ENCODE data around the gene FHIT.

The FHIT gene

GRCh38 chr3:60434323-60434722 lies 816.9 kb downstream of the FHIT start:
- no peak for DNase-seq

DNA sequence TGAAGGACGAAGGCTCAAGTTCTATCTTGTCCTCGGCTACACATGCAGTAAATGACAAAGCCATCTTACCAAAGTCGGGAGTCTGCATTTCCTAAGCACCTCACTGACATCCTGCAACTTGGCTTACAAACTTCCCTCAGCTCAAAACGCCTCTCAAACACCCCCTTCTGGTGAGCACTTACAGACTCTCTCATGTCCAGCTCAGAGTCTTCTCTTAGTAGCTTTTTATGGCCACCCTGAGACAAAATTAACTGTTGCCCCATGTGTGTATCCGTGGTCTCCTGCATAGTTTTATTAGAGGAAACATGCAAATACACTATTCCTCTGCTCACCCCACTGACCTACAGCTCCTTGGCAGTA lies 819.7 kb downstream of the FHIT start:
- no peak for DNase-seq

GRCh38 chr3:60430205-60430604 lies 821.0 kb downstream of the FHIT start:
- no peak for DNase-seq

GRCh38 chr3:60427109-60427508 lies 824.1 kb downstream of the FHIT start:
- DNase-seq, result no peak

GRCh38 chr3:60424942-60425341 lies 826.3 kb downstream of the FHIT start:
- DNase-seq, result no peak

GRCh38 chr3:60424034-60424433 lies 827.2 kb downstream of the FHIT start:
- DNase-seq, result no peak

GRCh38 chr3:60423556-60423955 lies 827.7 kb downstream of the FHIT start:
- no peak for DNase-seq

GRCh38 chr3:60421749-60422446 lies 829.4 kb downstream of the FHIT start:
- no peak for DNase-seq

DNA sequence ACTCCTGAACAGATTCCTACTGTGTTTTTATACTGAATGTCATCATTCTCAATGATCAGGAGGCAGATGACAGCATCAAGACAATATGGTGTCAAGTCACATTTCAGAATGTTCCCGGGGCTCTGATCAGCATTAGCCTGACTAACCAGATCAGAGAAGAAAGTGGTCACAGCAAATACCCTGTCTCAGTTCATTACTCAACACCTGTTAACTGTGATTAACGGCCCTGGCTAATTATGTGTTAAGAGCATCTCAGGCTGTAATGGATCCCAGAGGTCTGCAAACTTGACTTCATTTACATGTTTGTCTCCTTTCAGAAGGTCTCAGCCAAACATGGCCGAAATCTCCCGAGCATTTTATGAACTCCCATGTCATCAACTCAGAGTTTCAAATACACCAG lies 833.7 kb downstream of the FHIT start:
- DNase-seq, result no peak

- no peak for DNase-seq
Observed at GRCh38 chr3:60414011-60414410, 837.2 kb downstream of the FHIT start.

GRCh38 chr3:60413551-60413950 lies 837.7 kb downstream of the FHIT start:
- no peak for DNase-seq

DNA sequence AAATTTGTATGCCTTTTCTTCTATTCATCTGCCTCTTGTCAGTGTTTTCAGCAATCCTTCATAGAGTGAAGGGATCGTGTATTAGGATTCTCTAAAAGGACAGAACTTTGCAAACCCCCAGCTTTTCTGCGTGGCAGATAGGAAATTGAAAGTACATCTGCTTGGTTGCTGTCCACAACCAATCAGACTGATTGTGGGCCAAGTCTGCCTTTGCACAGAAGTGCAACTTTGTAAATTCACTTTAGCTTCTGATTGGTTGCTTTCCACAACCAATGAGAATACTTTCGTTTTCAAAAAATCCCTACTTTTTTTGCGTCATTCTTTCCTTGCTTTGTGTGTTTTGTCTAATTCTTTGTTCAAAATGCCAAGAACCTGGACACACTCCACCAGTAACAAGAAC lies 847.4 kb downstream of the FHIT start:
- no peak for DNase-seq

GRCh38 chr3:60402931-60403330 lies 848.3 kb downstream of the FHIT start:
- no peak for DNase-seq

- no peak for DNase-seq
Observed at GRCh38 chr3:60399861-60400845, 851.1 kb downstream of the FHIT start.

GRCh38 chr3:60399292-60399691 lies 852.0 kb downstream of the FHIT start:
- DNase-seq, result no peak

GRCh38 chr3:60395173-60395762 lies 856.0 kb downstream of the FHIT start:
- DNase-seq, result no peak

GRCh38 chr3:60393946-60394345 lies 857.3 kb downstream of the FHIT start:
- DNase-seq, result no peak

- DNase-seq, result no peak
Observed at GRCh38 chr3:60392501-60392900, 858.8 kb downstream of the FHIT start.

DNA sequence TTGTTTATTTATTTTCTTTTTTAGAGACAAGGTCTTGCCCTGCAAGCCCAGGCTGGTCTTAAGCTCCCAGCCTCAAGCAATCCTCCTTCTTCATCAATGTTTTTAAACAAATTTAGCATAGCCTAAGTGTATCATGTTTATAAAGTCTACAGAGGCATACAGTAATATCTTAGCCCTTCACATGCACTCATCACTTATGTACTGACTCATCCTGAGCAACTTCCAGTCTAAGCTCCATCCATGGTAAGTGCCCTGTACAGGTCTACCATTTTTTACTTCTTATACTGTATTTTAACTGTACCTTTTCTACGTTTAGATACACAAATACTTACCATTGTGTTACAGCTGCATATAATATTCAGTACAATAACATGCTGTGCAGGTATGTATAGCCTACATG lies 860.0 kb downstream of the FHIT start:
- no peak for DNase-seq

DNA sequence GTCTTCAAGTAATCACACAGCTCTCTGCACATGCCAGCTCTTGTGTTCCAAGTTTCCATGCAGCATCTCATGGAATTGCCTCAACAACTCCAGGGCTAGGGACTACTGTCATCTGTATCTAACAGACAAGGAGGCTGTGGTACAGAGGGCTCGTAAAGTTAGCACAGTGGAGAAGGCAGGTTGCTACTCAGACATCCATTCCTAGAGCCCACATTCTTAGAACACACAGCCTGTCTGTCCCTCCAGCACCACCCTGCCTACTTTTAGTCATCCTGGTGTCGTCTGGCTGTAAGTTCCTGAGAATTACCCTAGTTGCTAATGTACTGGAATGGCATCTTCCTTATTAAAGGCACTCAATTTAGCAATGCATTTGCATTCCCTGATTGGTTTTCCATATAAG lies 862.5 kb downstream of the FHIT start:
- DNase-seq, result no peak

- DNase-seq, result no peak
Observed at GRCh38 chr3:60386306-60386705, 864.9 kb downstream of the FHIT start.

- DNase-seq, result no peak
Observed at GRCh38 chr3:60384341-60384740, 866.9 kb downstream of the FHIT start.

DNA sequence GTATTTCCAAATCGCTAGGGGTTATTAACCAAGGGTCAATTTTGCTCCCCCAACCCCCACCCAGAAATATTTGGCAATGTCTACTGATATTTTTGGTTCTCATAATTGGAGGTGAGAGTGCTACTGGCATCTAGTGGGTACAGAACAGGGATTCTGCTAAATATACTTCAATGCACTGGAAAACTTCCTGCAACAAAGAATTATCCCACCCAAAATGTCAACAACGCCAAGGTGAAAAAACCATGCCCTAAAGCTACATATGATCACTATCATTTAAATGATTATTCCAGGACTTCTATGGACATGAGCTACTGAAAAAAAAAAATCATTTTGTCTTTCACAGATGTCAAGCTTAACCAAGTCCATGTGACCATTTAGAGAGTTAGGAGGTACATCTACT lies 867.9 kb downstream of the FHIT start:
- DNase-seq, result no peak

DNA sequence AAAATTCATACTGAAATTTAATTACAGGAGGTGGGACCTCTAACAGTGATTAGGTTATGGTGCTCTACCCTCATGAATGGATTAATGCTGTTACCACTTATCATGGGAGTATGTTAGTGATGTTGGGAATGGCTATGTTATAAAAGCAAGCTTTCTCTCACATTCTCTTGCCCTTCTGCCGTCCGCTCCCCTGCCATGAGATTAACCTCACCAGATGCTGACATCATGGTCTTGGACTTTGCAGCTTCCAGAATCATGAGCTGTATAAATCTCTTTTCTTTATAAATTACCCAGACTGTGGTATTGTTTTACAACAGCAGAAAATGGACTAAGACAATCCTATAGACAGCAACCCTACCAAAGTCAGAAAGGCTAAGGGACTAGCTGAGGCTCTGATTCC lies 884.8 kb downstream of the FHIT start:
- DNase-seq, result no peak
